GM12878 (cell line): Measurements from ENCODE around the gene ROR2. TPM values are rescaled to one million over a fixed set of nuclear protein-coding genes. Genes with fewer than 3 reads are reported as not detected.

Experiments used
- ATAC-seq: fragments of 200-7000 bp; cut with Tn5 transposase; 3 replicates; pipeline ENCODE4 v1.9.1; 2020; ENCODE audit warnings: mild to moderate bottlenecking, moderate library complexity
- BruUV-seq: library from RNA; stranded (reverse); fragments of 400-500 nt; replicated peaks from 2 replicates; lab custom pipeline; 2021; lab: Mats Ljungman, UMichigan
- CTCF ChIA-PET: fragments of 300-600 bp; sonication (Branson Sonifier 250); formaldehyde crosslinking; extraction: SDS; loops from one replicate; lab custom pipeline; 2021; ENCODE audit warnings: inconsistent platforms; lab: Yijun Ruan, JAX
- POLR2A ChIA-PET: fragments of 350-600 bp; formaldehyde crosslinking; extraction: SDS; loops from one replicate; lab custom pipeline; 2021; ENCODE audit warnings: inconsistent platforms; lab: Charles Lee
- RAD21 ChIA-PET: fragments of 300-600 bp; sonication (Branson Sonifier 250); formaldehyde crosslinking; loops from one replicate; lab custom pipeline; 2023; ENCODE audit warnings: antibody characterized with exemption; ENCODE audit not compliant: unreplicated experiment; lab: Charles Lee
- SMC1A ChIA-PET: fragments of 300-600 bp; sonication (Branson Sonifier 250); formaldehyde crosslinking; loops from one replicate; lab custom pipeline; 2023; ENCODE audit not compliant: unreplicated experiment, uncharacterized antibody; lab: Charles Lee
- DNase-seq: peaks from one replicate; pipeline ENCODE4 v3.0.0-alpha.2; 2011; ENCODE audit warnings: low read depth, low spot score
- FAIRE-seq: peaks from 3 replicates; lab custom pipeline; 2011; peaks lifted over from hg19 to GRCh38; lab: Jason Lieb, UNC
- H2AFZ ChIP-seq: 2 replicates; pipeline ENCODE4 v1.6.0; 2011; ENCODE audit warnings: low read depth, low read length, control low read depth; ENCODE audit not compliant: control insufficient read depth
- H3K27ac ChIP-seq: 2 replicates; pipeline ENCODE4 v1.5.1; 2011; ENCODE audit warnings: control low read depth; ENCODE audit not compliant: control insufficient read depth, insufficient read depth
- H3K27me3 ChIP-seq, 2 experiments: replicated peaks in 1 of 2; 2 replicates each; pipeline versions ENCODE4 v1.6.0 to v1.6.1; 2011; ENCODE audit warnings: low read length in 1 of 2; ENCODE audit not compliant: control insufficient read depth in 2 of 2, insufficient read depth in 2 of 2
- H3K36me3 ChIP-seq, 2 experiments: 2 replicates each; pipeline ENCODE4 v1.5.1; 2011; ENCODE audit warnings: low read length in 1 of 2; ENCODE audit not compliant: control insufficient read depth in 2 of 2, insufficient read depth in 2 of 2
- H3K4me1 ChIP-seq: 2 replicates; pipeline ENCODE4 v1.6.1; 2011; ENCODE audit warnings: mild to moderate bottlenecking, low read length, moderate library complexity, mixed read lengths; ENCODE audit not compliant: control insufficient read depth, insufficient read depth
- H3K4me2 ChIP-seq: 2 replicates; pipeline ENCODE4 v1.6.0; 2011; ENCODE audit warnings: control low read depth; ENCODE audit not compliant: control insufficient read depth, insufficient read depth
- H3K4me3 ChIP-seq: fragments of 200-600 bp; sonication (generic); 2 replicates; pipeline ENCODE4 v1.5.1; 2016
- H3K79me2 ChIP-seq: 2 replicates; pipeline ENCODE4 v1.6.0; 2011; ENCODE audit warnings: low read length; ENCODE audit not compliant: control insufficient read depth, insufficient read depth
- H3K9ac ChIP-seq: 2 replicates; pipeline ENCODE4 v1.8.0; 2011; ENCODE audit warnings: low read length, control low read depth, mixed read lengths; ENCODE audit not compliant: control insufficient read depth, insufficient read depth
- H3K9me3 ChIP-seq: replicated peaks from 3 replicates; pipeline ENCODE4 v1.5.1; 2011; ENCODE audit warnings: mild to moderate bottlenecking, low read length; ENCODE audit not compliant: control insufficient read depth, insufficient read depth
- H4K20me1 ChIP-seq: 2 replicates; pipeline ENCODE4 v1.6.0; 2011; ENCODE audit not compliant: control insufficient read depth, insufficient read depth
- PML ChIP-seq: IDR thresholded peaks from 2 replicates; pipeline ENCODE4 v1.6.1; 2012; ENCODE audit warnings: low read length, inconsistent platforms
- WGBS: methylation state at CpG from one replicate; pipeline ENCODE4 v1.1.6; 2016; ENCODE audit warnings: low lambda C conversion rate; ENCODE audit not compliant: insufficient replicate concordance, insufficient coverage; ENCODE audit errors: missing lambda C conversion rate; 5-methylcytosine and 5-hydroxymethylcytosine counted together
- in situ Hi-C: fragments of 300-500 bp; cut with MboI; formaldehyde crosslinking; loops from 9 replicates; pipeline ENCODE4 v1.14.3; 2018; ENCODE audit warnings: mixed read lengths
- intact Hi-C: fragments of 100-400 bp; cut with micrococcal nuclease; formaldehyde crosslinking; loops from one replicate; pipeline ENCODE4 v1.14.2; 2022; ENCODE audit not compliant: unreplicated experiment
- polyA plus RNA-seq, 11 experiments: library from polyadenylated mRNA; depleted of rRNA in 4 of 11; unstranded in 6 of 11; stranded (reverse) in 5 of 11; fragments of >200 nt; fragmentation: Nextera tagmentation in 4 of 11; fragmentation: Illumina TruSeq in 1 of 11; extraction: Ambion mirVana in 4 of 11; extraction: Trizol in 1 of 11; gene quantifications; 1 replicate in 1 of 11; 2 replicates in 10 of 11; pipeline versions ENCODE4 v1.2.1 to v1.2.3, GENCODE V29; 2011 to 2016; ENCODE audit warnings: inconsistent platforms in 2 of 11, missing spikeins in 2 of 11, low read depth in 1 of 11
- total RNA-seq, 4 experiments: library from RNA; depleted of rRNA in 3 of 4; stranded (reverse); fragments of >200 nt in 3 of 4; fragmentation: Illumina TruSeq in 1 of 4; extraction: Trizol in 1 of 4; gene quantifications; 2 replicates each; pipeline versions ENCODE4 v1.2.1 to v1.2.3, GENCODE V29; 2013 to 2021
- TF ChIP-seq, protein P1 (sequence below): fragments of 450-650 bp; IDR thresholded peaks from 2 replicates; pipeline ENCODE4 v1.6.1; 2017; ENCODE audit warnings: mild to moderate bottlenecking

Gene ROR2
- total and polyA plus RNA-seq, 10 of the 15 experiments (the other 5 are each of a cell fraction or from before 2014, with no cell fraction given): 0.03 to 0.05 TPM; not detected in 8

DNA sequence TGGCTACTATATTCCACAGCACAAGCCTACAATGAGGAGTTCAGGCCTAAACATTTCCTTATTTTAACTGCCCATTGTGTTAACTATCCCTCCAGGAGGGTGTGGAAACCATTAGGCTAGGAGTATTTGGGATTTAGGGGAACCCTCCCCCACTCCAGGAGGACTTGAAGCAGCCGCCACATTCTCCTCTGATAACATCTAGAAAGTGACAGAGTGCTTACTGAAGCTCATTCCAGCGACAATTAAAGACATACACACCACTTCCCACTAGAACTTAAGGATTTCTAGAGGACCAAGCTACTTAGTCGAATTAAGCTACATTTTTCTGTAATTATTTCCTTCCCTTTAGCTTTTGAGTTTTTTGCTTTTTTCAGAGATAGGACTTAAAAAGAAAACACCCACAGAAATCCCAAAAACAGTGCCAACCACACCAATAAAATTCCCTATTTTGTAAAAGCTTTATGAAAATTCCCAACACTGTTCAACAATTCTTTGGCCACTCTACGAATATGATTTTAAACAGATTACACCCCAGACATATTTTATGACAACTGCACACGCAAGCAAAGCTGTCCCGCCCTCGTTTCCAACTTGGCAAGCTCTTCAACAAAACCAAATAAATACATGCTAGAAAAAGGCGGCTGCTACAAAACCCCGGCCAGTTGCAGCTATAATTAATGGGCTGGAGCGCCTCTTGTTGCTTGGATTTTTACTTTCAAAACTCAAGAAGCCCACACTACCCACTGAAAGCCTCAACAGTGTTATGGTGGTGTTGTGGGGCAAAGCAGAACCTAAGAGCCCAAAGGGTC is 4.5 kb downstream of the ROR2 start:
- WGBS: 10% methylated on average over 10 of the region's 10 CpGs
- intact Hi-C loops: no loop called here
- no peak for FAIRE-seq

More for the DNA sequence above, 4.5 kb downstream of the ROR2 start:
- Histone ChIP-seq H4K20me1 (no peaks in the 10 kb centered on the region), H3K27me3 (peaks cover 4 to 14% of the 10 kb centered on the region in 2 experiments; a peak in 3 of 4 replicates), H3K27ac (no peak overlapping the region), H3K9me3 (no peaks in the 10 kb centered on the region; the same call in 2 of the 3 replicates), H2AFZ (no peak overlapping the region), H3K79me2 (no peaks in the 10 kb centered on the region), H3K36me3 (no peaks in the 10 kb centered on the region), H3K9ac (no peak overlapping the region), H3K4me1 (no peaks in the 10 kb centered on the region), H3K4me3 (no peak overlapping the region), H3K4me2 (no peak overlapping the region)
- DNase-seq (no peak), ATAC-seq (no peak)
- BruUV-seq: no TSS peak
- ChIA-PET SMC1A (interaction anchor here (1.0 to 1.2 kb wide), 2 partner anchors 10 to 350 kb away, joined by 3 to 5 read pairs; no protein-coding TSS in a partner anchor), CTCF (interaction anchor here (0.8 to 2.5 kb wide), 2 partner anchors 9 to 187 kb away, joined by 3 to 11 read pairs; no protein-coding TSS in a partner anchor), RAD21 (interaction anchor here (1.1 kb wide), 1 partner anchor 1030 kb away, joined by 4 read pairs; no protein-coding TSS in a partner anchor), POLR2A (no interaction called here)
- TF ChIP-seq, protein P1, sequence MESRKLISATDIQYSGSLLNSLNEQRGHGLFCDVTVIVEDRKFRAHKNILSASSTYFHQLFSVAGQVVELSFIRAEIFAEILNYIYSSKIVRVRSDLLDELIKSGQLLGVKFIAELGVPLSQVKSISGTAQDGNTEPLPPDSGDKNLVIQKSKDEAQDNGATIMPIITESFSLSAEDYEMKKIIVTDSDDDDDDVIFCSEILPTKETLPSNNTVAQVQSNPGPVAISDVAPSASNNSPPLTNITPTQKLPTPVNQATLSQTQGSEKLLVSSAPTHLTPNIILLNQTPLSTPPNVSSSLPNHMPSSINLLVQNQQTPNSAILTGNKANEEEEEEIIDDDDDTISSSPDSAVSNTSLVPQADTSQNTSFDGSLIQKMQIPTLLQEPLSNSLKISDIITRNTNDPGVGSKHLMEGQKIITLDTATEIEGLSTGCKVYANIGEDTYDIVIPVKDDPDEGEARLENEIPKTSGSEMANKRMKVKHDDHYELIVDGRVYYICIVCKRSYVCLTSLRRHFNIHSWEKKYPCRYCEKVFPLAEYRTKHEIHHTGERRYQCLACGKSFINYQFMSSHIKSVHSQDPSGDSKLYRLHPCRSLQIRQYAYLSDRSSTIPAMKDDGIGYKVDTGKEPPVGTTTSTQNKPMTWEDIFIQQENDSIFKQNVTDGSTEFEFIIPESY: no peak
- no peak for TF ChIP-seq PML
- in situ Hi-C loops: no loop called here
